ENCODE measurements around the gene PRDM8.

The PRDM8 gene

GRCh38 chr4:80199004-80199560 lies 1.8 kb downstream of the PRDM8 start:
- no peak for FAIRE-seq
- no peak for DNase-seq (ENCODE audit: insufficient read length, low spot score)

- FAIRE-seq, result no peak
- DNase-seq (ENCODE audit: insufficient read length, low spot score), result no peak
Measured at GRCh38 chr4:80199947-80200346, 2.6 kb downstream of the PRDM8 start.

DNA sequence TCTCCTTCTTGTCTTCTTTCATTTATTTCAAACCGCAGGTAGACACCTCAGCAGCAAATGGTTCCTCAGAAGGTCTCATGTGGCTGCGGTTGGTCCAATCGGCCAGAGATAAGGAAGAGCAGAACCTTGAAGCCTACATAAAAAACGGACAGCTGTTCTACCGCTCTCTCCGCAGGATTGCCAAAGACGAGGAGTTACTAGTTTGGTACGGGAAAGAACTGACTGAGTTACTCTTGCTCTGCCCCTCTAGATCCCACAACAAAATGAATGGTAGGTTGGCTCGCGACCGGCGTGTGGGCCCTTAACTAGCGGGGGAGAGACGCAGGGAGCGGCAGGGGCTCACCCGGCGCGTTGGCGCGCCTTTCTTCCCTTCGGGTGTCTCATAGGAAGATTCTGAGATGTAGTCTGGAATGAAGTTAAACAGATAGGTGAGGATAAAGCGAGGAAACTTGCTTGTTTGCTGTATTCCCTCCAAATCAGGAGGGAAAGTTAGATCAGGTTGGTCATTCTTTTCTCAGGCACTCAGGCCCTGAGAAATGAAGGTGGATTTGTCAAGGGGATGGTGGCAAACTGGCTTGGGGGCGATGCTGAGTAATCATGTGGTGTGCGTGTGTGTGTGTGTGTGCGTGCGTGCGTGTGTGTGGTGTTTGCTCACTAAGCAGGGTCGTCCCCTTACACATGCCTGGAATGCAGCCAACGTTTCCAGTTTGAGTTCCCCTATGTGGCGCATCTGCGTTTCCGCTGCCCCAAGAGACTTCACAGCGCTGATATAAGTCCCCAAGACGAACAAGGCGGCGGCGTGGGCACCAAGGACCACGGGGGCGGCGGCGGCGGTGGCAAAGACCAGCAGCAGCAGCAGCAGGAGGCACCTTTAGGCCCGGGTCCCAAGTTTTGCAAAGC lies 4.2 kb downstream of the PRDM8 start:
- FAIRE-seq (peak; percentile 37), DNase-seq (ENCODE audit: insufficient read length, low spot score) (peak; percentile 40)

DNA sequence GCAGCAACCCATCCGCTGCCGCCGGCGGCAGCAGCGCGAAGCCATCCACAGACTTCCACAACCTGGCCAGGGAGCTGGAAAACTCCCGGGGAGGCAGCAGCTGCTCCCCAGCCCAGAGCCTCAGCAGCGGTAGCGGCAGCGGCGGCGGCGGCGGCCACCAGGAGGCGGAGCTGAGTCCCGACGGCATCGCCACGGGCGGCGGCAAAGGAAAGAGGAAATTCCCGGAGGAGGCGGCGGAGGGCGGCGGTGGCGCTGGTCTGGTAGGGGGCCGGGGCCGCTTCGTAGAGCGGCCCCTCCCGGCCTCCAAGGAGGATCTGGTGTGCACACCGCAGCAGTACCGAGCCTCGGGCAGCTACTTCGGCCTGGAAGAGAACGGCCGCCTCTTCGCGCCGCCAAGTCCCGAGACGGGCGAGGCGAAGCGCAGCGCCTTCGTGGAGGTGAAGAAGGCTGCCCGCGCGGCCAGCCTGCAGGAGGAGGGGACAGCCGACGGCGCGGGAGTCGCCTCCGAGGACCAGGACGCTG lies 4.9 kb downstream of the PRDM8 start:
- FAIRE-seq (peak; percentile 11), DNase-seq (ENCODE audit: insufficient read length, low spot score) (peak; percentile 85)

GRCh38 chr4:80202741-80203553 lies 5.6 kb downstream of the PRDM8 start:
- DNase-seq (ENCODE audit: insufficient read length, low spot score), result peak; percentile 59
- peak; percentile 79 for FAIRE-seq

DNA sequence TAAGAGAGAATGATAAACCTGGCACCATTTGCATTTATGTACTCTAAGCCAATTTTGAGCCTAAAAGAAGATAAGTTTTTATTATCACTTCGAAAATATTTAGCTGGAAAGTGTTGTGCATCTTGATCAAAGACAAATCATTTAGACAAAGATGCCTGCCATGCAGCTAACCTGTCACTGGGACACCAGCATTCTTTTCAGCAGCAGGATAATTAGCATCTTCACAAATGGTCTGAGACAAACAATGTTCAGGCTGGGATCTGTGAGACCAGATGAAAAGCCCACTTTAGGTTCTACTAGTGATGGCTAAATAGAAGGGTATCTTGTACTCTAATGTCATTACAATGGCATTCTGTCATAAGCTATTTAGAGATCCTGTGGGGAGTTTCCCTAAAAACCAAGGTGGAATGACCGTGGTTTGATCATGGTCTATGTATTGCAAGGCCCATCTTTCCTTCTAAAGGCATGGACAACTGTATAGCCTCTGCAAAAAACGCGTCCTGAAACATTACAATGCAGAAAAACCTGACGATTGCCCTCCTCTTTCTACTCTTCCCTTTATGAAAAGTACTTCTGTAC lies 7.2 kb downstream of the PRDM8 start:
- DNase-seq (ENCODE audit: insufficient read length, low spot score), result no peak

DNA sequence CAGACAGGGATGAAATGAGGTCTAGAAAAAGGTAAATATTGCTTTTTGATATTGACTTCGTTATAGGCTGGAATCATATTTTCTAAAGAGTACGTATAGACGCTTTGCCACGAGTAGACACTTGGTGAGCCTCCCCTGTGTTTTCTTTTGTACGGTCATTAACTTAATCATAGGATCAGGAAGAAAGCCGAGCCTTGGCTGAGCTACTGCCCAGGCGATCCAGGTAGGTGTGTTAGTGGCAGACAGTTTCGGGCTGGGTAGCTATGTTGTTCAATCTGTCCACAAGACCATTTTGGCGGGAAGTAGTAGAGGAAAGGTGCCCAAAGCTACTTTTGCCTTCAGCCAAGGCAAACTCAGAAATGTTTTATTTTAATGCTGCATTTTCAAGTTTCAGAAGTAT lies 8.8 kb downstream of the PRDM8 start:
- DNase-seq (ENCODE audit: insufficient read length, low spot score), result no peak
- FAIRE-seq, result no peak

More for the DNA sequence above, 7.2 kb downstream of the PRDM8 start:
- FAIRE-seq, result no peak

DNA sequence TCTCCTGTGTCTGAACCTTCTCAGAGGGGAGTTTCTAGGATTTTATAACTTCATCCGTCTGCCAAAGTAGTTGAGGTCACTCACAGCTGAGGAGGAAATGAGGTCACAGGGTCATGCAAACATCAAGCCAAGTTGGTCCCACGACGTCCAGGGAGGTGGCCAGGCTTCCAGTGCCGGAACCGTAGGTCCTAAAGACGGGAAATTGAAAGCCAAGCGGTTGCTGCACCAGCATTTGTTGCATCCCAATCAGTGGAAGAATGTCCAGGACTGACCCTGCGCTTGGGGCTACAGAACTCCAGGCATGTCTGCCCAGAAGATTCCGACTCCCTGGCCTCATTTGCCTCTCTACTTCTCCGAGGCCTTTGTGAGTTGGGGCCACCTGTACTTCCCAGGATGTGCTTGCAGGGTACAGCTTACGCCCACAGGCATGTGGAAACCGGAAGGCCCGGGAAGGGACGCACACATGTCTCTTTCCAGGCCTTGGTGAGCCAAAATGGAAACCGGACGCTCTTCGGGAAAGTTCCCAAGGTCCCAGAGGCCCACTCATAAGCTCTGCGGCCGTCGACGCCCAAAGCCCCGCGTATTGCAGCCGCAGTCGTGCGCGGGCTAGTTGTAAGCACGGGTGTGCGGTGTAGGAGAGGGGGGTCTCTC lies 9.3 kb downstream of the PRDM8 start:
- no peak for DNase-seq (ENCODE audit: insufficient read length, low spot score)
- FAIRE-seq, result no peak

- no peak for FAIRE-seq
- no peak for DNase-seq (ENCODE audit: insufficient read length, low spot score)
Measured at GRCh38 chr4:80207172-80207583, 9.9 kb downstream of the PRDM8 start.

DNA sequence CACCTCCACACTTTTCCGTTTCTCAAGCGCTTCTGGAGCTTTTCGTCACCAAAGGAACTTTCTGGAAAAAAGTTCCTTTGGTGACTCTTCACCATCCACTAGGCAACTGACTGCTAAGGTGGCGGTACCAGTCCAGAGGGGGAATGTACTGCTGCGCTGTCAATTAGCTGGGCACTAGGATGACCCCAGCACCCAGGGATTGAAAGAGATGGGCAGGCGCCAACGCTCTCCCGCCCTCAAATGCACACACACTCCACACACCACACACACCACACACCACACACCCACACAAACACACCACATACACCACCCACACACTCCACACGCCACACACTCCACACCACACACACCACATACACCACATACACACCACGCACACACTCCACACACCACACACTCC lies 10.4 kb downstream of the PRDM8 start:
- DNase-seq (ENCODE audit: insufficient read length, low spot score) (no peak), FAIRE-seq (no peak)

DNA sequence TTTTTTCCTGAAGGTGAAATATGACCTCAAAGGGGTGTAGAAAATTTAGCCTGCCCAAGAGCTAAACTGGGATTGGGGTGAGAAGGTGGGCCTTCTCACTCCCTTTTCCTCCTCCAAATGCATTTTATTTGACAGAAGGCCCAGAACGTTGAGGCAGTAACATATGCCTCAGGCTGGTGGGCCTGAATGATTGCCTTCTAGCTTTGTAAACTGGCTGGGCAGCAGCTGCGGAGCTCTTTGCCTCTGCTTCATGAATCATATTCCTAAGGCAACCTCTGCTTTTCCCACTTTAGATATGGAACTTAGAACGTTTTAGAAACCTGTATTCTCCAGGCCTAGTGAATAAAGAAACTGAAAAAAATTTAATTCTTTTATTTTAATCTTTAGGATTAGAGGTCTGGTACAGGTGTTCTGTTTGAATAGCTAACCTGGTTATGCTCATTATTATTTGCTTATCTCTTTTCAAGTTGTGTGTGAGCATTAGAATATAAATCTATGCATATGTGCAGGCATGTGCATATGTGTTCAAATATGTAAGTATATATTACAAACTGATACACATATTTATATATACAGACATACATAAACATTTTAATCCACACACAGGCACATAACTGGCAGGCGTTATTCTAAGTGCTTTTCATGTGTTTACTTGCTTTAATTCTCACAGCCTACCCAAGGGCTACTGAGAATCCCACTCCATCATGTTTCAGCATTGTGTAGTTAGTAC lies 11.5 kb downstream of the PRDM8 start:
- FAIRE-seq (no peak), DNase-seq (ENCODE audit: insufficient read length, low spot score) (no peak)

- DNase-seq (ENCODE audit: insufficient read length, low spot score) (no peak), FAIRE-seq (no peak)
Measured at GRCh38 chr4:80209340-80209701, 12.0 kb downstream of the PRDM8 start.

DNA sequence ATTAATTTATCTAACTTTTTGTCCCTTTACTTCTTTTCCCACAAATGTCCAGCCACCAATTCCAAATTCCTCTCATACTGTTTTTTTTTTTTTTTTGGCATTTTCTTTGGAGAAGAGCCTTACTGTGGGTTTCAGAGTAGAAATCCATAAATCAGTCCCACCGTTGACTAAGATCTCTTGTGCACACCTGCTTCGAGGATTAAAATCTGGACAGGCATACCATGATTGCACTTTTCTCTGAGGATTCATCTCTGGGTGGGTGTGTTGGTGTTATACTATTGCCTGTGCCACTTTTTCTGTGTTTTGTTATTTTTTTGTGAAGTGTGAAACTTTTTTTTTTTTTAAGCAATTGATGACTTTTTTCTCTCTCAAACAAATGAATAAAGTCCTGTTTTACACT lies 13.2 kb downstream of the PRDM8 start:
- DNase-seq (ENCODE audit: insufficient read length, low spot score), result no peak
- FAIRE-seq, result no peak

GRCh38 chr4:80213117-80213815 lies 16.0 kb downstream of the PRDM8 start:
- no peak for FAIRE-seq

GRCh38 chr4:80215449-80216052 lies 18.2 kb downstream of the PRDM8 start:
- no peak for DNase-seq (ENCODE audit: insufficient read length, low spot score)
- FAIRE-seq, result peak; percentile 49

More at GRCh38 chr4:80213117-80213815, 16.0 kb downstream of the PRDM8 start:
- DNase-seq (ENCODE audit: insufficient read length, low spot score), result no peak

DNA sequence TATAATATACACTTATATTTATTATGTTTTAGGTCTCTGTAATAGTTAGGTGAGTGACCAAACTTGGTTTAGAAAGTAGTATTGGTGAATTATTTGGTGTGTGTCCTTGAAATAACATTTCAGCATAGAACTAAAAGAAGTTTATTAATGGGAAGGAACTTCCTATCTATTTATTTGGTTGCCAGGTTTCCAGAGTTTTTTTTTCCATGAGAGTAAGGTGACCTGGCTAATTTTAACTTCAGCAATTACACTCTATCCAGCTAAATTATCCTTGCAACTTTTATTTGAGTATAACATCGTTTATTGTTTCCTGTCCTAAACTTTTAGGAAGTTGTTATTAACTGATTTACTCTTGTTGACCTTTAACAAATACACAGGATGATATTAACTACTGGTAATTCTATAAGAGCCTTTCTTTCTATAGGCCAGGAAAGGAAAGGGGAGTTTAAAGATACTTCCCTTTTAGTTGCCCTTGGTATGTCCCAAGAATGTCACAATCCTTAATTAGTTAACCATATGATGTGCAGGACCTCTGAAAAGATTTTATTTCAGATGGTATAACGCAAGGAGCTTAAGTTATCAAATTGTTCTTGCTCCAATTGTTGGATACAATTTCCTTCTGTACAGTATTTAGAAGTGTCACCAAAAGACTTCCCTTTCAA lies 18.9 kb downstream of the PRDM8 start:
- no peak for FAIRE-seq
- no peak for DNase-seq (ENCODE audit: insufficient read length, low spot score)

DNA sequence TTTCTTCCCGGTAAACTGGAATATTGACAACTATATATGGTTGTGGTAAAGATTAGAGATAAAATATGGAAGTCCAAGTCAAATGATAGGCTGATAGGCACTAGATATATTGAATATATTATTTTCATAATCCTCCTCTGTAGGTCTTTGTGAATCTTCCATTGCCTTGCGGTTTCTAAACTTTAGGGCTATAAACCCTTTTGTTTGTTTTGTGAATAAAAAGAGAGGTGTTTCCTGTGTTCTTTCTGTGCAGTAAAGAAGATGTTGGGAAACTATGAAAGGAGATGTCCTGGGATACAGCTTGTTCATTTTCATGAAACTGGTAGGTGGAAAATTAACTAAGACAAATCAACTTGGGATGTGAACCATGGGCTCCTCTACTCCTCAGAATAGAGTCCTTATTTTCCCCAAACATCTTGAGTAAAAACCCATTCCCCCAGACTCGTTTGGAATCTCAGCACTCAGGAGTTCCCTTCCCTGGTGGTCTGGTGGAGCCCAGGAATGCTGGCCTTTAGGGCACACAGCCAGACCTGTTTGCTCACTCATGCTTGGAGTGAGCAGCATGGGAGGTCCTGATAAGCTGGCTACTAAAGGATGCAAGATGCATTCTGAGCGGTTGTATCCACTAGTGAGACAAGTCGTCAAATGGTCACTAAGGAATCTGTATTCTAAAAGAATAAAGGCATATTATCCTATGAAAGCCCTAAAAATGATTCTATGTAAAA lies 22.2 kb downstream of the PRDM8 start:
- no peak for FAIRE-seq

GRCh38 chr4:80220711-80221110 lies 23.4 kb downstream of the PRDM8 start:
- DNase-seq (ENCODE audit: insufficient read length, low spot score) (no peak), FAIRE-seq (no peak)

More for the DNA sequence above, 22.2 kb downstream of the PRDM8 start:
- no peak for DNase-seq (ENCODE audit: insufficient read length, low spot score)
